ENCODE measurements around the gene NECTIN2.
"Not testable (repeated sequence)": the region's sequence is repeated elsewhere in the genome, so short reads cannot be mapped to it uniquely, and the experiment has no call there.

Gene NECTIN2

GRCh38 chr19:44908074-44908835 lies 62.2 kb downstream of the NECTIN2 start:
- DNase-seq (ENCODE audit: low read depth), result no peak

- no peak for DNase-seq (ENCODE audit: low read depth)
These were observed 62.8 kb downstream of the NECTIN2 start for GRCh38 chr19:44908836-44909261.

- no peak for DNase-seq (ENCODE audit: low read depth)
These were observed 63.7 kb downstream of the NECTIN2 start for GRCh38 chr19:44909775-44910174.

DNA sequence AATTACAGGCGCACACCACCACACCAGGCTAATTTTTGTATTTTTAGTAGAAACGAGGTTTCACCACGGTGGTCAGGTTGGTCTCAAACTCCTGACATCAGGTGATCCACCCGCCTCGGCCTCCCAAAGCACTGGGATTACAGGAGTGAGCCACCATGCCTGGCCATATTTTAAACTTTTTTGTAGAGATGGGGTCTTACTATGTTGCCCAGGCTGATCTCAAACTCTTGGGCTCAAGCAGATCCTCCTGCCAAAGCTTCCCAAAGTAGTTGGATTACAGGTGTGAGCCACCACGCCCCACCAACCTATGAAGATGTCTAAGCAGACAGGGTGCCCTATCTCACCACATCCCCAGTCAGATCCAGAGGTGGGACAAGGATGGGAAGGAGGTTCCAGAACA lies 65.8 kb downstream of the NECTIN2 start:
- DNase-seq (ENCODE audit: low read depth), result not testable (repeated sequence)

GRCh38 chr19:44912854-44913253 lies 66.8 kb downstream of the NECTIN2 start:
- DNase-seq (ENCODE audit: low read depth), result no peak

DNA sequence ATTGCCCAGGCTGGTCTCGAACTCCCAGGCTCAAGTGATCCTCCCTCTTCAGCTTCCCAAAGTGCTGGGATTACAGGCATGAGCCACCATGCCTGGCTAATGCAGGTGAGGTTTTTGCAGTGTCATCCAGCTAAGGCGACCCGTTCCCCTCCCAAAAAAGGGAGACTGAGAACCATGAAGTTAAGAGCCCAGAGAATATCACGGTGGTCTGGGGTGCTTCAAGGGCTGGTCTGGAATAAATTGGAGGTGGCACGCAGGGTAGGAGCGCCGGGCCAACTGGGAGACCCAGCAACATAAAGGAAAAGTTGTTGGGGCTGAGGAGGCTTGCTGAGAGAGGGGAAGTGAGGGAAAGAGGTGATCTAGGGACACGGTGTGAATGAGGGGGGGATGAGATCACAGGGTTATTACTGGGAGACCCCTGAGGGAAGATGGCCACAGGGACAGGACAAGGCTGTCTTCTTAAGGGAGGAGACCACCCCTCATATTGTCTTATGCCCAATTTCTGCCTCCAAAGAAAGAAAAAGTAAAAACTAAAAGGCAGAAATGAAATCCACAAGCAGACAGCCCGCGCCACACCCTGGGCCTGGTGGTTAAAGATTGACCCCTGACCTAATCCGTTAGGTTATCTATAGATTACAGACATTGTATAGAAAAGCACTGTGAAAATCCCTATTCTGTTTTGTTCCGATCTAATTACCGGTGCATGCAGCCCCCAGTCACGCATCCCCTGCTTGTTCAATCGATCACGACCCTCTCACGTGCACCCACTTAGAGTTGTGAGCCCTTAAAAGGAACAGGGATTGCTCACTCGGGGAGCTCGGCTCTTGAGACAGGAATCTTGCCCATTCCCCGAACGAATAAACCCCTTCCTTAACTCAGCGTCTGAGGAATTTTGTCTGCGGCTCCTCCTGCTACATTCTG lies 67.7 kb downstream of the NECTIN2 start:
- DNase-seq (ENCODE audit: low read depth), result not testable (repeated sequence)

DNA sequence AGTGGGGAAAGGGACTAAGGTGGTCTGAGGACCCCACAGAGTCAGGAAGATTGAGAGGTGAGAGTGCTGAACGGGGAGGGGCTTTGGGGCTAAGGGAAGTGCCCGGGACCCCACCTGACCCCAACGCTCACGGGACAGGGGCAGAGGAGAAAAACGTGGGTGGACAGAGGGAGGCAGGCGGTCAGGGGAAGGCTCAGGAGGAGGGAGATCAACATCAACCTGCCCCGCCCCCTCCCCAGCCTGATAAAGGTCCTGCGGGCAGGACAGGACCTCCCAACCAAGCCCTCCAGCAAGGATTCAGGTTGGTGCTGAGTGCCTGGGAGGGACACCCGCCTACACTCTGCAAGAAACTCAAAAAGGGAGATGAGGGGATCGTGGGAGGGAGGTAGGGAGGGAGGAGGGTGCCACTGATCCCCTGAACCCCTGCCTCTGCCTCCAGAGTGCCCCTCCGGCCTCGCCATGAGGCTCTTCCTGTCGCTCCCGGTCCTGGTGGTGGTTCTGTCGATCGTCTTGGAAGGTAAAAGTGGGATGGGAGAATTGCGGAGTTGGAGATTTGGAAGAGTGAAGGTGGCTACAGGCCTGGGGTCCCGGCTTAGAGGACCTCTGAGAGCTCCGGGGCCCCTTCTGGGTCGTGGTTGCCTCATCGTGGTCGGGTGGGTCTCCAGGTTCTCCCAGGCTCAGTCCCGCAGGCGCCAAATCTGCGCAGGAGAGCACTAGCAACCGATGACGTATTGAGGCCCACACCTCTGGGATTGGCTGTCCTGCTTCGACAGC lies 68.5 kb downstream of the NECTIN2 start, which contains the start of gene APOC1:
Gene APOC1, plus strand, starts transcription at position 176 of the 774 bp plus-strand sequence. Its CDS starts 284 bp downstream, at position 460.
- peak; percentile 71 for DNase-seq (ENCODE audit: low read depth)

GRCh38 chr19:44924243-44924725 lies 78.2 kb downstream of the NECTIN2 start:
- DNase-seq (ENCODE audit: low read depth), result no peak

DNA sequence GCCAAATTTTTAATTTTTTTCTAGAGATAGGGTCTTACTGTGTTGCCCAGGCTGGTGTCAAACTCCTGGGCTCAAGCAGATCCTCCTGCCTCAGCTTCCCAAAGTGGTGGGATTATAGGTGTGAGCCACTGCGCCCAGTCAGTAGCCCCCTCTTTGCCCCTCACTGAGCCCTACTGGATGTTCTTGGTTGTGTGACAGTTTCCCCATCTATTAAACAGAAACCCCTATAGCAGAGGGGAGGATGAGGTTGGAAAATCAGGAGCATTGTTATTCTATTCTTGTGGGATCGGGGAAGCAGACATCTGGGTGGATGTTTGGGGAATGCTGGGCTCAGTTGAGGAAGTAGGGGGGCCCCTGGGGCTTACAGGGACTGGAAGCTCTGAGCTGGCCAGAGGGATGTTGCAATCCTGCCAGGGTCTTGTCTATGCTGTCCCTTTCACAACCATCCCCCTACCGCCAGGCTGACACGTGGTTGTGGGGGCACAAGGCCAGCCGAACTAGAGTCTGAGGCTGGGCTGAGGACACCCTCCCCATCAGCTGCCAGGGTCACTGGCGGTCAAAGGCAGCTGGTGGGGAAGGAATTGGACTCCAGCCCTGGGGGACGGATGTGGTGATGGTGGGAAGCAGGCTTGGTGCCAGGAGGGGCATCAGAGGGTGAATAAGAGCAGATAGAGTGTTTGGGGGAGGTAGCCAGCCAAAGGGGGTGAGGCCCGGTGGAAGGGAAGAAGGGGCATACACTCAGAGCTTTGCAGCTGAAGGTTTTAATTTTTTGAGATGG lies 79.2 kb downstream of the NECTIN2 start:
- peak; percentile 70 for DNase-seq (ENCODE audit: low read depth)

DNA sequence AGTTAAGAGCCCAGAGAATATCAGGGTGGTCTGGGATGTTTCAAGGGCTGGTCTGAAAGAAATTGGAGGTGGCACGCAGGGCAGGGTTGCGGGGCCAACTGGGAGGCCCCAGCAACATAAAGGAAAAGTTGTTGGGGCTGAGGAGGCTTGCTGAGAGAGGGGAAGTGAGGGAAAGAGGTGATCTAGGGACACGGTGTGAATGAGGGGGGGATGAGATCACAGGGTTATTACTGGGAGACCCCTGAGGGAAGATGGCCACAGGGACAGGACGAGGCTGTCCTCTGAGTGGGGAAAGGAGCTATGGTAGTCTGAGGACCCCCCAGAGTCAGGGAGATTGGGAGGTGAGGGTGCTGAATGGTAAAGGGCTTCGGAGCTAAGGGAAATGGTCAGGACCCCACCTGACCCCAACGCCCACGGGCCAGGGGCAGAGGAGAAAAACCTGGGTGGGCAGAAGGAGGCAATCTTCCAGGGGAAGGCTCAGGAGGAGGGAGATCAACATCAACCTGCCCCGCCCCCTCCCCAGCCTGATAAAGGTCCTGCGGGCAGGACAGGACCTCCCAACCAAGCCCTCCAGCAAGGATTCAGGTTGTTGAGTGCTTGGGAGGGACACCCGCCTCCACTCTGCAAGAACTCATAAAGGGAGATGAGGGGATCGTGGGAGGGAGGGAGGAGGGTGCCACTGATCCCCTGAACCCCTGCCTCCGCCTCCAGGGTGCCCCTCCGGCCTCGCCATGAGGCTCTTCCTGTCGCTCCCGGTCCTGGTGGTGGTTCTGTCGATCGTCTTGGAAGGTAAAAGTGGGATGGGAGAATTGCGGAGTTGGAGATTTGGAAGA lies 80.4 kb downstream of the NECTIN2 start:
- DNase-seq (ENCODE audit: low read depth), result not testable (repeated sequence)

GRCh38 chr19:44927746-44928145 lies 81.6 kb downstream of the NECTIN2 start:
- no peak for DNase-seq (ENCODE audit: low read depth)

DNA sequence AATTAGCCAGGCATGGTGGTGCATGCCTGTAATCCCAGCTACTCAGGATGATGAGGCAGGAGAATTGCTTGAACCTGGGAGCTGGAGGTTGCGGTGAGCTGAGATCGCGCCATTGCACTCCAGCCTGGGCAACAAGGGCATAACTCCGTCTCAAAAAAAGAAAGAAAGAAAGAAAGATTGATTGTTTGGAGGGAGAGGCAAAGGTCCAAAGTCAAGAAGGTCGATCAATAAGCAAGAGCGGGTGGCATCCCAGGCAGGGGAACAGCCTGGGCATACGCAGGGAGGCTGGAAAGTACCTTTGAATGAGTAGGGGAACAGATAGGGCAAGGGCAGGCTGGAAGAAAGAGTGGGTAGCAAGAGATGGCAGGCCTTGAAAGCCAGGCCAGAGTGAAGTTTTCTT lies 84.0 kb downstream of the NECTIN2 start:
- no peak for DNase-seq (ENCODE audit: low read depth)

GRCh38 chr19:44931541-44931940 lies 85.4 kb downstream of the NECTIN2 start:
- no peak for DNase-seq (ENCODE audit: low read depth)
